Endothelial cell (in vitro differentiated cells): ENCODE data around the gene STK31. TPM values are rescaled to one million over a fixed set of nuclear protein-coding genes. Genes with fewer than 3 reads are reported as not detected.
"Not testable (repeated sequence)": the region's sequence is repeated elsewhere in the genome, so short reads cannot be mapped to it uniquely, and the experiment has no call there.

Source experiments
- DNase-seq: peaks from one replicate; pipeline ENCODE4 v3.0.0; 2021; ENCODE audit warnings: low spot score
- H3K27ac Mint-ChIP-seq: one replicate; pipeline ENCODE4 v1.8.0; 2021; ENCODE audit warnings: mixed read lengths, inconsistent platforms; ENCODE audit not compliant: unreplicated experiment
- H3K27me3 Mint-ChIP-seq: one replicate; pipeline ENCODE4 v1.8.0; 2021; ENCODE audit warnings: mild to moderate bottlenecking, moderate library complexity, mixed read lengths, inconsistent platforms; ENCODE audit not compliant: unreplicated experiment
- H3K36me3 Mint-ChIP-seq: one replicate; pipeline ENCODE4 v1.8.0; 2021; ENCODE audit warnings: mild to moderate bottlenecking, low read depth, mixed read lengths, inconsistent platforms; ENCODE audit not compliant: unreplicated experiment
- H3K4me1 Mint-ChIP-seq: one replicate; pipeline ENCODE4 v1.8.0; 2021; ENCODE audit warnings: mild to moderate bottlenecking, mixed read lengths, inconsistent platforms; ENCODE audit not compliant: unreplicated experiment
- H3K4me3 Mint-ChIP-seq: one replicate; pipeline ENCODE4 v1.8.0; 2021; ENCODE audit warnings: mild to moderate bottlenecking, mixed read lengths, inconsistent platforms; ENCODE audit not compliant: unreplicated experiment
- H3K9me3 Mint-ChIP-seq: one replicate; pipeline ENCODE4 v1.8.0; 2021; ENCODE audit warnings: mixed read lengths, inconsistent platforms; ENCODE audit not compliant: unreplicated experiment
- CTCF ChIP-seq: fragments of 200-600 bp; sonication (generic); IDR thresholded peaks from one replicate; pipeline ENCODE4 v1.5.0; 2021; ENCODE audit warnings: antibody characterized with exemption; ENCODE audit not compliant: unreplicated experiment
- total RNA-seq: library from RNA; stranded (reverse); fragmentation: NEBNext Ultra II Directional; extraction: Animal tissue kit (Norgen Biotek cat#: 25700); gene quantifications from one replicate; pipeline ENCODE4 v1.2.1, GENCODE V29; 2021; ENCODE audit not compliant: unreplicated experiment

The STK31 gene
- total RNA-seq, 1 donor from 2014 or later: 0.33 TPM

GRCh38 chr7:23768022-23768421, 58.0 kb downstream of the STK31 start:
- H3K4me1 Mint-ChIP-seq: no peaks in the 10 kb centered on the region
- no peak overlapping the region for H3K4me3 Mint-ChIP-seq
- no peaks in the 10 kb centered on the region for H3K36me3 Mint-ChIP-seq
- no peak for TF ChIP-seq CTCF
- H3K27me3 Mint-ChIP-seq: no peaks in the 10 kb centered on the region
- no peaks in the 10 kb centered on the region for H3K9me3 Mint-ChIP-seq
- no peak overlapping the region for H3K27ac Mint-ChIP-seq
- DNase-seq: no peak

- not testable (repeated sequence) for H3K27me3 Mint-ChIP-seq, H3K27ac Mint-ChIP-seq, H3K4me3 Mint-ChIP-seq, H3K4me1 Mint-ChIP-seq, DNase-seq, H3K36me3 Mint-ChIP-seq, H3K9me3 Mint-ChIP-seq
These were observed 69.3 kb downstream of the STK31 start for GRCh38 chr7:23779185-23779800.

GRCh38 chr7:23783115-23783514, 73.1 kb downstream of the STK31 start:
- no peak for DNase-seq
- no peaks in the 10 kb centered on the region for H3K27me3 Mint-ChIP-seq
- H3K36me3 Mint-ChIP-seq: no peaks in the 10 kb centered on the region
- no peaks in the 10 kb centered on the region for H3K4me1 Mint-ChIP-seq
- H3K27ac Mint-ChIP-seq: no peak overlapping the region
- no peak overlapping the region for H3K4me3 Mint-ChIP-seq
- TF ChIP-seq CTCF: no peak
- H3K9me3 Mint-ChIP-seq: no peaks in the 10 kb centered on the region

- no peak for DNase-seq
- no peaks in the 10 kb centered on the region for H3K36me3 Mint-ChIP-seq
These were observed 77.3 kb downstream of the STK31 start for GRCh38 chr7:23787272-23787671.

GRCh38 chr7:23788843-23789242, 78.8 kb downstream of the STK31 start:
- Mint-ChIP-seq H3K27ac (no peak overlapping the region), H3K4me1 (no peaks in the 10 kb centered on the region), H3K9me3 (no peaks in the 10 kb centered on the region), H3K4me3 (no peak overlapping the region), H3K36me3 (no peaks in the 10 kb centered on the region), H3K27me3 (peaks cover 2% of the 10 kb centered on the region)
- no peak for TF ChIP-seq CTCF
- DNase-seq: no peak

More at GRCh38 chr7:23787272-23787671, 77.3 kb downstream of the STK31 start:
- H3K9me3 Mint-ChIP-seq: no peaks in the 10 kb centered on the region
- no peaks in the 10 kb centered on the region for H3K4me1 Mint-ChIP-seq
- peaks cover 2% of the 10 kb centered on the region for H3K27me3 Mint-ChIP-seq
- no peak overlapping the region for H3K27ac Mint-ChIP-seq
- H3K4me3 Mint-ChIP-seq: no peak overlapping the region
- TF ChIP-seq CTCF: no peak
